SU-DHL-6 (cell line): ENCODE measurements around the gene DDX39B.

ENCODE experiments used
- EZH2phosphoT487 ChIP-seq: fragments of 200-600 bp; sonication (generic), shearing (Covaris generic); conservative IDR thresholded peaks from 2 replicates; pipeline ENCODE4 v1.6.1; 2018; ENCODE audit warnings: mild to moderate bottlenecking, antibody characterized with exemption, low read length, moderate library complexity, mixed read lengths
- TF ChIP-seq, protein P1 (sequence below): fragments of 200-600 bp; sonication (generic); IDR thresholded peaks from one replicate; pipeline ENCODE4 v1.5.1; 2017; ENCODE audit warnings: antibody characterized with exemption, mild to moderate bottlenecking, low read length, moderate library complexity; ENCODE audit not compliant: insufficient read depth, poor library complexity, severe bottlenecking

DNA sequence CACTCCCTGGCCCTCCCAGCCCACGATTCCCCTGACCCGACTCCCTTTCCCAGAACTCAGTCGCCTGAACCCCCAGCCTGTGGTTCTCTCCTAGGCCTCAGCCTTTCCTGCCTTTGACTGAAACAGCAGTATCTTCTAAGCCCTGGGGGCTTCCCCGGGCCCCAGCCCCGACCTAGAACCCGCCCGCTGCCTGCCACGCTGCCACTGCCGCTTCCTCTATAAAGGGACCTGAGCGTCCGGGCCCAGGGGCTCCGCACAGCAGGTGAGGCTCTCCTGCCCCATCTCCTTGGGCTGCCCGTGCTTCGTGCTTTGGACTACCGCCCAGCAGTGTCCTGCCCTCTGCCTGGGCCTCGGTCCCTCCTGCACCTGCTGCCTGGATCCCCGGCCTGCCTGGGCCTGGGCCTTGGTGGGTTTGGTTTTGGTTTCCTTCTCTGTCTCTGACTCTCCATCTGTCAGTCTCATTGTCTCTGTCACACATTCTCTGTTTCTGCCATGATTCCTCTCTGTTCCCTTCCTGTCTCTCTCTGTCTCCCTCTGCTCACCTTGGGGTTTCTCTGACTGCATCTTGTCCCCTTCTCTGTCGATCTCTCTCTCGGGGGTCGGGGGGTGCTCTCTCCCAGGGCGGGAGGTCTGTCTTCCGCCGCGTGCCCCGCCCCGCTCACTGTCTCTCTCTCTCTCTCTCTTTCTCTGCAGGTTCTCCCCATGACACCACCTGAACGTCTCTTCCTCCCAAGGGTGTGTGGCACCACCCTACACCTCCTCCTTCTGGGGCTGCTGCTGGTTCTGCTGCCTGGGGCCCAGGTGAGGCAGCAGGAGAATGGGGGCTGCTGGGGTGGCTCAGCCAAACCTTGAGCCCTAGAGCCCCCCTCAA lies 30.5 kb upstream of the DDX39B start, which contains the start of gene LTA:
- TF ChIP-seq, protein P1, sequence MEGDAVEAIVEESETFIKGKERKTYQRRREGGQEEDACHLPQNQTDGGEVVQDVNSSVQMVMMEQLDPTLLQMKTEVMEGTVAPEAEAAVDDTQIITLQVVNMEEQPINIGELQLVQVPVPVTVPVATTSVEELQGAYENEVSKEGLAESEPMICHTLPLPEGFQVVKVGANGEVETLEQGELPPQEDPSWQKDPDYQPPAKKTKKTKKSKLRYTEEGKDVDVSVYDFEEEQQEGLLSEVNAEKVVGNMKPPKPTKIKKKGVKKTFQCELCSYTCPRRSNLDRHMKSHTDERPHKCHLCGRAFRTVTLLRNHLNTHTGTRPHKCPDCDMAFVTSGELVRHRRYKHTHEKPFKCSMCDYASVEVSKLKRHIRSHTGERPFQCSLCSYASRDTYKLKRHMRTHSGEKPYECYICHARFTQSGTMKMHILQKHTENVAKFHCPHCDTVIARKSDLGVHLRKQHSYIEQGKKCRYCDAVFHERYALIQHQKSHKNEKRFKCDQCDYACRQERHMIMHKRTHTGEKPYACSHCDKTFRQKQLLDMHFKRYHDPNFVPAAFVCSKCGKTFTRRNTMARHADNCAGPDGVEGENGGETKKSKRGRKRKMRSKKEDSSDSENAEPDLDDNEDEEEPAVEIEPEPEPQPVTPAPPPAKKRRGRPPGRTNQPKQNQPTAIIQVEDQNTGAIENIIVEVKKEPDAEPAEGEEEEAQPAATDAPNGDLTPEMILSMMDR = no peak
- TF ChIP-seq EZH2phosphoT487 = no peak
